Activated CD8-positive, alpha-beta T cell treated with anti-CD3 and anti-CD28 coated beads for 36 hours (primary cell): ENCODE data around the gene EVC. TPM values are rescaled to one million over a fixed set of nuclear protein-coding genes. Genes with fewer than 3 reads are reported as not detected.

ENCODE experiments used
- ATAC-seq: fragments of 200-7000 bp; cut with Tn5 transposase; one replicate; pipeline ENCODE4 v1.10.0; 2021; ENCODE audit warnings: mild to moderate bottlenecking, moderate library complexity
- CTCF ChIA-PET: fragments of 350-600 bp; sonication (Branson Sonifier 250); formaldehyde crosslinking; loops from one replicate; lab custom pipeline; 2021; ENCODE audit warnings: antibody characterized with exemption; lab: Charles Lee
- POLR2A ChIA-PET: fragments of 350-600 bp; sonication (Branson Sonifier 250); formaldehyde crosslinking; loops from one replicate; lab custom pipeline; 2021; ENCODE audit warnings: antibody characterized with exemption; lab: Charles Lee
- DNase-seq: peaks from one replicate; pipeline ENCODE4 v3.0.0-alpha.2; 2020
- H3K27ac Mint-ChIP-seq: one replicate; pipeline ENCODE4 v1.8.0; 2021; ENCODE audit warnings: mild to moderate bottlenecking, mixed read lengths
- H3K27me3 Mint-ChIP-seq: one replicate; pipeline ENCODE4 v1.8.0; 2021; ENCODE audit warnings: mixed read lengths
- H3K36me3 Mint-ChIP-seq: one replicate; pipeline ENCODE4 v1.8.0; 2021; ENCODE audit warnings: low read depth, mixed read lengths
- H3K4me1 Mint-ChIP-seq: one replicate; pipeline ENCODE4 v1.8.0; 2021; ENCODE audit warnings: low read depth, mixed read lengths
- H3K4me3 Mint-ChIP-seq: one replicate; pipeline ENCODE4 v1.8.0; 2021; ENCODE audit warnings: mild to moderate bottlenecking, moderate library complexity, mixed read lengths
- H3K9me3 Mint-ChIP-seq: one replicate; pipeline ENCODE4 v1.8.0; 2021; ENCODE audit warnings: mixed read lengths
- intact Hi-C: fragments of 100-400 bp; cut with micrococcal nuclease; formaldehyde crosslinking; loops from one replicate; pipeline ENCODE4 v1.10.0; 2022
- total RNA-seq, 2 experiments: library from RNA; stranded (reverse); gene quantifications; one replicate each; pipeline ENCODE4 v1.2.3, GENCODE V29; 2021
- TF ChIP-seq, protein P1 (sequence below): fragments of 200-600 bp; IDR thresholded peaks from one replicate; pipeline ENCODE4 v1.8.0; 2022; ENCODE audit warnings: antibody characterized with exemption, mild to moderate bottlenecking

Gene EVC
- total RNA-seq, 2 experiments from 2014 or later = 2.0 to 2.5 TPM

- CTCF ChIA-PET = no interaction called here
- peak overlapping the region; percentile 55 for H3K27ac Mint-ChIP-seq
- DNase-seq (peak; percentile 86), ATAC-seq (peak; percentile 95)
- peaks cover 10% of the 10 kb centered on the region for H3K27me3 Mint-ChIP-seq
- TF ChIP-seq, protein P1, sequence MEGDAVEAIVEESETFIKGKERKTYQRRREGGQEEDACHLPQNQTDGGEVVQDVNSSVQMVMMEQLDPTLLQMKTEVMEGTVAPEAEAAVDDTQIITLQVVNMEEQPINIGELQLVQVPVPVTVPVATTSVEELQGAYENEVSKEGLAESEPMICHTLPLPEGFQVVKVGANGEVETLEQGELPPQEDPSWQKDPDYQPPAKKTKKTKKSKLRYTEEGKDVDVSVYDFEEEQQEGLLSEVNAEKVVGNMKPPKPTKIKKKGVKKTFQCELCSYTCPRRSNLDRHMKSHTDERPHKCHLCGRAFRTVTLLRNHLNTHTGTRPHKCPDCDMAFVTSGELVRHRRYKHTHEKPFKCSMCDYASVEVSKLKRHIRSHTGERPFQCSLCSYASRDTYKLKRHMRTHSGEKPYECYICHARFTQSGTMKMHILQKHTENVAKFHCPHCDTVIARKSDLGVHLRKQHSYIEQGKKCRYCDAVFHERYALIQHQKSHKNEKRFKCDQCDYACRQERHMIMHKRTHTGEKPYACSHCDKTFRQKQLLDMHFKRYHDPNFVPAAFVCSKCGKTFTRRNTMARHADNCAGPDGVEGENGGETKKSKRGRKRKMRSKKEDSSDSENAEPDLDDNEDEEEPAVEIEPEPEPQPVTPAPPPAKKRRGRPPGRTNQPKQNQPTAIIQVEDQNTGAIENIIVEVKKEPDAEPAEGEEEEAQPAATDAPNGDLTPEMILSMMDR = no peak
- H3K4me3 Mint-ChIP-seq = no peak overlapping the region
- POLR2A ChIA-PET = interaction anchor here (0.8 kb wide), 1 partner anchor 9 kb away, joined by 3 read pairs; no protein-coding TSS in a partner anchor
- no peaks in the 10 kb centered on the region for H3K36me3 Mint-ChIP-seq
- intact Hi-C loops = no loop called here
- peaks cover 24% of the 10 kb centered on the region for H3K4me1 Mint-ChIP-seq
- H3K9me3 Mint-ChIP-seq = no peaks in the 10 kb centered on the region
These were observed 152.6 kb downstream of the EVC start for GRCh38 chr4:5863461-5864113.

Other genes starting within 250 kb of the EVC start
- 1 to 10 TPM in 1 of 2 experiments, under 1 TPM in 1; 0.83 to 1.3 TPM for gene EVC2, start 2.6 kb upstream of the EVC start, total RNA-seq
- not detected for gene CRMP1, start 181.9 kb downstream of the EVC start, total RNA-seq